HEK293 (cell line): ENCODE data around the gene PROKR1.

Experiments
- ZBTB1 ChIP-seq: fragments of 450-650 bp; formaldehyde crosslinking; IDR thresholded peaks from 2 replicates; pipeline ENCODE4 v1.5.1; 2016; ENCODE audit warnings: missing biosample characterization, missing genetic modification characterization
- ZNF19 ChIP-seq: fragments of 450-650 bp; formaldehyde crosslinking; IDR thresholded peaks from 2 replicates; pipeline ENCODE4; 2016; ENCODE audit warnings: missing biosample characterization, missing genetic modification characterization, low read depth
- ZNF394 ChIP-seq: fragments of 450-650 bp; formaldehyde crosslinking; IDR thresholded peaks from 2 replicates; pipeline ENCODE4 v1.5.1; 2016; ENCODE audit warnings: missing biosample characterization, missing genetic modification characterization, mild to moderate bottlenecking, moderate library complexity, borderline replicate concordance
- ZNF558 ChIP-seq: fragments of 450-650 bp; formaldehyde crosslinking; IDR thresholded peaks from 2 replicates; pipeline ENCODE4 v1.5.1; 2016; ENCODE audit warnings: missing biosample characterization, missing genetic modification characterization
- TF ChIP-seq, protein P1 (sequence below): fragments of 450-650 bp; formaldehyde crosslinking; IDR thresholded peaks from 2 replicates; pipeline ENCODE4 v1.5.1; 2016; ENCODE audit warnings: missing biosample characterization, missing genetic modification characterization
- TF ChIP-seq, protein P2 (sequence below): fragments of 450-650 bp; formaldehyde crosslinking; IDR thresholded peaks from 2 replicates; pipeline ENCODE4 v1.5.1; 2016; ENCODE audit warnings: missing biosample characterization, missing genetic modification characterization

DNA sequence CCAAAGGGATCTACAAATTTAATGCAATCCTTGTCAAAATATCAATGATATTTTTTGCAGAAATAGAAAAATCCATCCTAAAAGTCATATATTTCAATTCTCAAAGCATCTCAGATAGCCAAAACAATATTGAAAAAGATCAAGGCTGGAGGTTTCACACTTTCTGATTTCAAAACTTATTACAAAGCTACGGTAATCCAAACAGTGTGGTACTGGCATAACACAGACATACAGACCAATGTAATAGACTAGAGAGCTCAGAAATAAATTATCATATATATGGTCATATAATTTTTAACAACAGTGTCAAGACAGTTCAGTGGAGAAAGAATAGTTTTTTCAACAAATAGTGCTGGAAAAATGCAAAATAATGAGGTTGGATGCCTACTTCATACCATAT, 40.3 kb upstream of the PROKR1 start:
- TF ChIP-seq ZBTB1 (tag by site-specific recombination): no peak
- no peak for TF ChIP-seq ZNF19 (tag by site-specific recombination)
- TF ChIP-seq, protein P1, sequence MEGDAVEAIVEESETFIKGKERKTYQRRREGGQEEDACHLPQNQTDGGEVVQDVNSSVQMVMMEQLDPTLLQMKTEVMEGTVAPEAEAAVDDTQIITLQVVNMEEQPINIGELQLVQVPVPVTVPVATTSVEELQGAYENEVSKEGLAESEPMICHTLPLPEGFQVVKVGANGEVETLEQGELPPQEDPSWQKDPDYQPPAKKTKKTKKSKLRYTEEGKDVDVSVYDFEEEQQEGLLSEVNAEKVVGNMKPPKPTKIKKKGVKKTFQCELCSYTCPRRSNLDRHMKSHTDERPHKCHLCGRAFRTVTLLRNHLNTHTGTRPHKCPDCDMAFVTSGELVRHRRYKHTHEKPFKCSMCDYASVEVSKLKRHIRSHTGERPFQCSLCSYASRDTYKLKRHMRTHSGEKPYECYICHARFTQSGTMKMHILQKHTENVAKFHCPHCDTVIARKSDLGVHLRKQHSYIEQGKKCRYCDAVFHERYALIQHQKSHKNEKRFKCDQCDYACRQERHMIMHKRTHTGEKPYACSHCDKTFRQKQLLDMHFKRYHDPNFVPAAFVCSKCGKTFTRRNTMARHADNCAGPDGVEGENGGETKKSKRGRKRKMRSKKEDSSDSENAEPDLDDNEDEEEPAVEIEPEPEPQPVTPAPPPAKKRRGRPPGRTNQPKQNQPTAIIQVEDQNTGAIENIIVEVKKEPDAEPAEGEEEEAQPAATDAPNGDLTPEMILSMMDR (tag by site-specific recombination): no peak
- TF ChIP-seq ZNF394: no peak
- TF ChIP-seq ZNF558 (tag by site-specific recombination): no peak
- TF ChIP-seq, protein P2, sequence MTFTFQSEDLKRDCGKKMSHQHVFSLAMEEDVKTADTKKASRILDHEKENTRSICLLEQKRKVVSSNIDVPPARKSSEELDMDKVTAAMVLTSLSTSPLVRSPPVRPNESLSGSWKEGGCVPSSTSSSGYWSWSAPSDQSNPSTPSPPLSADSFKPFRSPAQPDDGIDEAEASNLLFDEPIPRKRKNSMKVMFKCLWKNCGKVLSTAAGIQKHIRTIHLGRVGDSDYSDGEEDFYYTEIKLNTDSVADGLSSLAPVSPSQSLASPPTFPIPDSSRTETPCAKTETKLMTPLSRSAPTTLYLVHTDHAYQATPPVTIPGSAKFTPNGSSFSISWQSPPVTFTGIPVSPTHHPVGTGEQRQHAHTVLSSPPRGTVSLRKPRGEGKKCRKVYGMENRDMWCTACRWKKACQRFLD: no peak
